Neural progenitor cell (in vitro differentiated cells): ENCODE data around the gene SDK1.

Experiments used
- EZH2 ChIP-seq: fragments of 200-600 bp; sonication (generic); IDR thresholded peaks from 2 replicates; pipeline ENCODE4 v1.6.1; 2017; ENCODE audit warnings: antibody characterized with exemption, mild to moderate bottlenecking, moderate library complexity
- EZH2phosphoT487 ChIP-seq: fragments of 200-600 bp; sonication (generic); IDR thresholded peaks from 2 replicates; pipeline ENCODE4 v1.6.1; 2017; ENCODE audit warnings: antibody characterized with exemption
- TF ChIP-seq, protein P1 (sequence below): fragments of 200-600 bp; sonication (generic); IDR thresholded peaks from 2 replicates; pipeline ENCODE4 v1.5.1; 2017; ENCODE audit warnings: antibody characterized with exemption, mild to moderate bottlenecking

DNA sequence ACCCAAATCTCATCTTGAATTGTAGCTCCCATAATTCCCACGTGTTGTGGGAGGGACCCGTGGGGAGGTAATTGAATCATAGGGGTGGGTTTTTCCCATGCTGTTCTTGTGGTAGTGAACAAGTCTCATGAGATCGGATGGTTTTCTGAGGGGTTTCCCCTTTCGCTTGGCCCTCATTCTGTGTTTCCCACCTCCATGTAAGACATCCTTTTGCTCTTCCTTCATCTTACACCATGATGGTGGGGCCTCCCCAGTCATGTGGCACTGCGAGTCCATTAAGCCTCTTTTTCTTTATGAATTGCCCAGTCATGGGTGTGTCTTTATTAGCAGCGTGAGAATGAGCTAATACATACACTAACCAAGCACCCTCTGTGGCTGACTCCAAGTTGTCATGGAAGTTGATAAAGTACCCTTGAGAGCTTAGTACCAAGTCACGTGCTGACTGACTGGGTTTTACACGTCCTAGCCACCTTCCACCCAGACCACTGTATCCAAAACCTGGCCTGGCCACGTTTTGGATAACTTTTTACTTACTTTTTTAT lies 614.4 kb downstream of the SDK1 start:
- TF ChIP-seq, protein P1, sequence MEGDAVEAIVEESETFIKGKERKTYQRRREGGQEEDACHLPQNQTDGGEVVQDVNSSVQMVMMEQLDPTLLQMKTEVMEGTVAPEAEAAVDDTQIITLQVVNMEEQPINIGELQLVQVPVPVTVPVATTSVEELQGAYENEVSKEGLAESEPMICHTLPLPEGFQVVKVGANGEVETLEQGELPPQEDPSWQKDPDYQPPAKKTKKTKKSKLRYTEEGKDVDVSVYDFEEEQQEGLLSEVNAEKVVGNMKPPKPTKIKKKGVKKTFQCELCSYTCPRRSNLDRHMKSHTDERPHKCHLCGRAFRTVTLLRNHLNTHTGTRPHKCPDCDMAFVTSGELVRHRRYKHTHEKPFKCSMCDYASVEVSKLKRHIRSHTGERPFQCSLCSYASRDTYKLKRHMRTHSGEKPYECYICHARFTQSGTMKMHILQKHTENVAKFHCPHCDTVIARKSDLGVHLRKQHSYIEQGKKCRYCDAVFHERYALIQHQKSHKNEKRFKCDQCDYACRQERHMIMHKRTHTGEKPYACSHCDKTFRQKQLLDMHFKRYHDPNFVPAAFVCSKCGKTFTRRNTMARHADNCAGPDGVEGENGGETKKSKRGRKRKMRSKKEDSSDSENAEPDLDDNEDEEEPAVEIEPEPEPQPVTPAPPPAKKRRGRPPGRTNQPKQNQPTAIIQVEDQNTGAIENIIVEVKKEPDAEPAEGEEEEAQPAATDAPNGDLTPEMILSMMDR = no peak
- no peak for TF ChIP-seq EZH2
- TF ChIP-seq EZH2phosphoT487 = no peak
